Esophagus squamous epithelium (tissue), 4 donors: Measurements from ENCODE around the gene LPIN2.

Experiments used
- POLR2A ChIP-seq, 4 donors: fragments of 450-650 bp; IDR thresholded peaks; one replicate each; pipeline ENCODE4 v1.6.1; 2017; ENCODE audit warnings: antibody characterized with exemption in 4 of 4, mild to moderate bottlenecking in 4 of 4, moderate library complexity in 3 of 4
- TF ChIP-seq, protein P1 (sequence below), 6 experiments: fragments of 450-650 bp in 4 of 6; fragments of 200-600 bp in 2 of 6; sonication (generic) in 2 of 6; IDR thresholded peaks; one replicate each; pipeline ENCODE4 v1.5.1; 2016 to 2019; ENCODE audit warnings: antibody characterized with exemption in 6 of 6, mild to moderate bottlenecking in 4 of 6, moderate library complexity in 4 of 6

DNA sequence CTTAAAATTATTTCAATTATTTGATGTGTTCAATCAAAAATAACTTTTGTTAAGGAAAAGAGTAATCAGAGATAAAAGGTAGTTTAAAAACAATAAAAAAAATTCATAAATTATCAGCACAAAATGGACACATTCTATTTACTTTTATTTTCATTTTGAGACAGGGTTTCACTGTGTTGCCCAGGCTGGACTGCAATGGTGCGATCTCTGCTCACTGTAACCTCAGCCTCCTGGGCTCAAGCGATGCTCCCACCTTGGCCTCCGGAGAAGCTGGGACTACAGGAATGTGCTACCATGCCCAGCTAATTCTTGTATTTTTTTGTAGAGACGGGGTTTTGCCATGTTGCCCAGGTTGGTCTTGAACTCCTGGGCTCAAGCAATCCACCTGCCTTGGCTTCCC is 47.1 kb downstream of the LPIN2 start:
- no peak for TF ChIP-seq POLR2A (IDR thresholded peaks at IDR 0.05)
- TF ChIP-seq, protein P1, sequence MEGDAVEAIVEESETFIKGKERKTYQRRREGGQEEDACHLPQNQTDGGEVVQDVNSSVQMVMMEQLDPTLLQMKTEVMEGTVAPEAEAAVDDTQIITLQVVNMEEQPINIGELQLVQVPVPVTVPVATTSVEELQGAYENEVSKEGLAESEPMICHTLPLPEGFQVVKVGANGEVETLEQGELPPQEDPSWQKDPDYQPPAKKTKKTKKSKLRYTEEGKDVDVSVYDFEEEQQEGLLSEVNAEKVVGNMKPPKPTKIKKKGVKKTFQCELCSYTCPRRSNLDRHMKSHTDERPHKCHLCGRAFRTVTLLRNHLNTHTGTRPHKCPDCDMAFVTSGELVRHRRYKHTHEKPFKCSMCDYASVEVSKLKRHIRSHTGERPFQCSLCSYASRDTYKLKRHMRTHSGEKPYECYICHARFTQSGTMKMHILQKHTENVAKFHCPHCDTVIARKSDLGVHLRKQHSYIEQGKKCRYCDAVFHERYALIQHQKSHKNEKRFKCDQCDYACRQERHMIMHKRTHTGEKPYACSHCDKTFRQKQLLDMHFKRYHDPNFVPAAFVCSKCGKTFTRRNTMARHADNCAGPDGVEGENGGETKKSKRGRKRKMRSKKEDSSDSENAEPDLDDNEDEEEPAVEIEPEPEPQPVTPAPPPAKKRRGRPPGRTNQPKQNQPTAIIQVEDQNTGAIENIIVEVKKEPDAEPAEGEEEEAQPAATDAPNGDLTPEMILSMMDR (IDR thresholded peaks at IDR 0.05) = no peak
